HCT116 (cell line): ENCODE measurements around the gene ABCD1. TPM values are rescaled to one million over a fixed set of nuclear protein-coding genes. Genes with fewer than 3 reads are reported as not detected.

ENCODE experiments used
- ATAC-seq: fragments of 200-7000 bp; cut with Tn5 transposase; 2 replicates; pipeline ENCODE4 v1.9.1; 2020; ENCODE audit warnings: mild to moderate bottlenecking, moderate library complexity
- BruUV-seq: library from RNA; stranded (reverse); fragments of 400-500 nt; replicated peaks from 2 replicates; lab custom pipeline; 2021; lab: Mats Ljungman, UMichigan
- CTCF ChIA-PET: fragments of 300-600 bp; sonication (Branson Sonifier 250); formaldehyde crosslinking; loops from one replicate; lab custom pipeline; 2021; ENCODE audit warnings: antibody characterized with exemption; lab: Charles Lee
- POLR2A ChIA-PET: fragments of 300-600, 350-600 bp; sonication (Branson Sonifier 250); formaldehyde crosslinking; loops from one replicate; lab custom pipeline; 2021; ENCODE audit warnings: antibody characterized with exemption; lab: Charles Lee
- RAD21 ChIA-PET, 2 experiments: fragments of 300-600 bp; sonication (Branson Sonifier 250); formaldehyde crosslinking; loops; one replicate each; lab custom pipeline; 2023; ENCODE audit warnings: low total read pairs in 2 of 2; ENCODE audit not compliant: uncharacterized antibody in 2 of 2, unreplicated experiment in 2 of 2, low non-redundant PET in 1 of 2; lab: Charles Lee
- DNase-seq: peaks from one replicate; pipeline ENCODE4 v3.0.0-alpha.2; 2010; ENCODE audit warnings: low read depth, low spot score
- H2AFZ ChIP-seq: fragments of 200-600 bp; shearing (Covaris generic), sonication (generic); 2 replicates; pipeline ENCODE4 v1.6.1; 2017; ENCODE audit warnings: low read depth, mixed run types, mixed read lengths, antibody characterized with exemption, low read length; ENCODE audit not compliant: poor library complexity, severe bottlenecking
- H3K27ac ChIP-seq: 2 replicates; pipeline ENCODE4 v1.5.1; 2012; ENCODE audit warnings: low read depth, low read length
- H3K27me3 ChIP-seq: fragments of 200-600 bp; sonication (generic); 2 replicates; pipeline ENCODE4 v1.6.1; 2016; ENCODE audit warnings: mixed run types, low read length, mixed read lengths; ENCODE audit not compliant: insufficient read depth
- H3K36me3 ChIP-seq, 2 experiments: fragments of 200-500 bp in 1 of 2; fragments of 200-600 bp in 1 of 2; sonication (Bioruptor generic) in 1 of 2; sonication (generic) in 1 of 2; 2 replicates each; pipeline versions ENCODE4 v1.5.1 to v1.6.1; 2014 to 2016; ENCODE audit warnings: low read length in 2 of 2, inconsistent platforms in 1 of 2, mixed read lengths in 1 of 2, mixed run types in 1 of 2; ENCODE audit not compliant: insufficient read depth in 2 of 2, control insufficient read depth in 1 of 2
- H3K4me1 ChIP-seq, 2 experiments: fragments of 200-600 bp in 1 of 2; sonication (generic) in 1 of 2; 2 replicates each; pipeline versions ENCODE4 v1.5.1 to v1.6.1; 2012 to 2017; ENCODE audit warnings: low read length in 2 of 2, inconsistent platforms in 1 of 2, mild to moderate bottlenecking in 1 of 2, mixed read lengths in 1 of 2, mixed run types in 1 of 2, moderate library complexity in 1 of 2; ENCODE audit not compliant: insufficient read depth in 2 of 2, control insufficient read depth in 1 of 2
- H3K4me2 ChIP-seq: fragments of 200-600 bp; sonication (generic); 2 replicates; pipeline ENCODE4 v1.6.1; 2017; ENCODE audit warnings: mixed run types, low read length, mixed read lengths
- H3K4me3 ChIP-seq, 2 experiments: fragments of 200-600 bp in 1 of 2; sonication (generic) in 1 of 2; replicated peaks in 1 of 2; 2 replicates each; pipeline ENCODE4 v1.5.1; 2011 to 2016; ENCODE audit warnings: low read length in 2 of 2, control low read depth in 1 of 2, low read depth in 1 of 2, mild to moderate bottlenecking in 1 of 2, mixed read lengths in 1 of 2, mixed run types in 1 of 2
- H3K79me2 ChIP-seq: fragments of 200-600 bp; sonication (generic); 2 replicates; pipeline ENCODE4 v1.6.1; 2017; ENCODE audit warnings: mild to moderate bottlenecking, mixed run types, low read length, moderate library complexity, mixed read lengths; ENCODE audit not compliant: insufficient read depth
- H3K9ac ChIP-seq: fragments of 200-600 bp; sonication (generic); 2 replicates; pipeline ENCODE4 v1.6.1; 2016; ENCODE audit warnings: low read length, mixed read lengths
- H3K9me2 ChIP-seq: fragments of 200-600 bp; sonication (generic), shearing (Covaris generic); 2 replicates; pipeline ENCODE4 v1.6.1; 2017; ENCODE audit warnings: mixed run types, mild to moderate bottlenecking, moderate library complexity; ENCODE audit not compliant: insufficient read depth
- H3K9me3 ChIP-seq, 2 experiments: fragments of 200-500 bp in 1 of 2; fragments of 200-600 bp in 1 of 2; sonication (Bioruptor generic) in 1 of 2; sonication (generic) in 1 of 2; 2 replicates each; pipeline ENCODE4 v1.6.1; 2014 to 2017; ENCODE audit warnings: low read length in 2 of 2, mixed read lengths in 2 of 2, inconsistent platforms in 1 of 2, low read depth in 1 of 2, mild to moderate bottlenecking in 1 of 2, mixed run types in 1 of 2, moderate library complexity in 1 of 2; ENCODE audit not compliant: control insufficient read depth in 1 of 2, insufficient read depth in 1 of 2
- H4K20me1 ChIP-seq: fragments of 200-600 bp; sonication (generic), shearing (Covaris generic); 2 replicates; pipeline ENCODE4 v1.6.1; 2017; ENCODE audit warnings: mixed run types, mild to moderate bottlenecking, moderate library complexity; ENCODE audit not compliant: insufficient read depth
- CEBPB ChIP-seq: IDR thresholded peaks from 2 replicates; pipeline ENCODE4 v1.6.1; 2012; ENCODE audit warnings: low read depth
- EZH2 ChIP-seq: fragments of 200-600 bp; sonication (generic); IDR thresholded peaks from 2 replicates; pipeline ENCODE4 v1.6.1; 2017; ENCODE audit warnings: antibody characterized with exemption, mixed run types
- REST ChIP-seq: IDR thresholded peaks from 2 replicates; pipeline ENCODE4 v1.6.1; 2012; ENCODE audit warnings: low read depth
- intact Hi-C: fragments of 100-400 bp; cut with micrococcal nuclease; formaldehyde crosslinking; loops from 2 replicates; pipeline ENCODE4 v1.10.0; 2022
- total RNA-seq: library from RNA; stranded (reverse); gene quantifications from one replicate; pipeline ENCODE4 v1.2.1, GENCODE V29; 2021; ENCODE audit not compliant: unreplicated experiment
- TF ChIP-seq, protein P1 (sequence below), 3 experiments: fragments of 200-600 bp in 1 of 3; sonication (generic) in 1 of 3; IDR thresholded peaks in 2 of 3; conservative IDR thresholded peaks in 1 of 3; 2 replicates each; pipeline ENCODE4 v1.5.1; 2012 to 2017; ENCODE audit warnings: low read depth in 2 of 3, low read length in 2 of 3, antibody characterized with exemption in 1 of 3, borderline replicate concordance in 1 of 3, control low read depth in 1 of 3, mild to moderate bottlenecking in 1 of 3, mixed read lengths in 1 of 3, mixed run types in 1 of 3, moderate library complexity in 1 of 3; ENCODE audit not compliant: insufficient read depth in 1 of 3

ABCD1 gene
- total RNA-seq, 1 experiment from 2014 or later = 7.1 TPM

DNA sequence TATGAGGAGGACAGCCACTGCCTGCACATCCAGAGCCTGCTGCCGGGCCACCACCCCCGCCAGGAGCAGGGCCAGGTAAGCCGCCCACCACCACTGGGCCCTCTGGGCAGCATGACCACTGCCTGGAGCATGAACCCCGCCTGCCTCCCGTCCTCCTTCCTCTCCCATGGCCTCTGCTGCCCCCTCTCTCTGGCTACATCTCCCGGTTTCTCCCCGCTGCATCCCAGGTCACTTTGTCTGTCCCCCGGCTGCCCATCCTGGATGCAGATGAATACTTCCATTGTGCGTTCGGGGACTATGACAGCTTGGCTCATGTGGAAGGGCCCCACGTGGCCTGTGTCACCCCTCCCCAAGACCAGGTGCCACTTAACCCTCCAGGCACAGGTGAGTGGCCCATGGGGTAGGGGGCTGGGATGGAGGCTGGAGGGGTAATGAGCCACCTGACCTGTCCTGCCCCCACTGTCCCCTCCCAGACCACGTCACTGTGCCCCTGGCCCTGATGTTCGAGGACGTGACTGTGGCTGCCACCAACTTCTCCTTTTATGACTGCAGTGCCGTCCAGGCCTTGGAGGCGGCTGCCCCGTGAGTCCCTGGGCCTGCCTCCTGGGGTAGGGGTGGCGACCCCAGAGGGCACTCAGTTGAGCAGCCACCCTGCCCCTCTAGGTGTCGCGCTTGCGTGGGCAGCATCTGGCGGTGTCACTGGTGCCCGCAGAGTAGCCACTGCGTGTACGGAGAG, 45.4 kb downstream of the ABCD1 start:
- H3K4me2 ChIP-seq = no peak overlapping the region
- H3K27me3 ChIP-seq = no peaks in the 10 kb centered on the region
- H3K9me3 ChIP-seq = no peaks in the 10 kb centered on the region
- DNase-seq (no peak), ATAC-seq (no peak)
- intact Hi-C loops = no loop called here
- POLR2A ChIA-PET = no interaction called here
- RAD21 ChIA-PET = no interaction called here
- no peak overlapping the region for H3K9ac ChIP-seq
- H2AFZ ChIP-seq = no peak overlapping the region
- TF ChIP-seq REST (no peak), CEBPB (no peak), EZH2 (no peak)
- TF ChIP-seq, protein P1, sequence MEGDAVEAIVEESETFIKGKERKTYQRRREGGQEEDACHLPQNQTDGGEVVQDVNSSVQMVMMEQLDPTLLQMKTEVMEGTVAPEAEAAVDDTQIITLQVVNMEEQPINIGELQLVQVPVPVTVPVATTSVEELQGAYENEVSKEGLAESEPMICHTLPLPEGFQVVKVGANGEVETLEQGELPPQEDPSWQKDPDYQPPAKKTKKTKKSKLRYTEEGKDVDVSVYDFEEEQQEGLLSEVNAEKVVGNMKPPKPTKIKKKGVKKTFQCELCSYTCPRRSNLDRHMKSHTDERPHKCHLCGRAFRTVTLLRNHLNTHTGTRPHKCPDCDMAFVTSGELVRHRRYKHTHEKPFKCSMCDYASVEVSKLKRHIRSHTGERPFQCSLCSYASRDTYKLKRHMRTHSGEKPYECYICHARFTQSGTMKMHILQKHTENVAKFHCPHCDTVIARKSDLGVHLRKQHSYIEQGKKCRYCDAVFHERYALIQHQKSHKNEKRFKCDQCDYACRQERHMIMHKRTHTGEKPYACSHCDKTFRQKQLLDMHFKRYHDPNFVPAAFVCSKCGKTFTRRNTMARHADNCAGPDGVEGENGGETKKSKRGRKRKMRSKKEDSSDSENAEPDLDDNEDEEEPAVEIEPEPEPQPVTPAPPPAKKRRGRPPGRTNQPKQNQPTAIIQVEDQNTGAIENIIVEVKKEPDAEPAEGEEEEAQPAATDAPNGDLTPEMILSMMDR (IDR thresholded peaks at IDR 0.05 in 2 of 3, conservative IDR thresholded peaks at IDR 0.05 in 1 of 3; ENCODE audit: borderline replicate concordance in 1 of 3, insufficient read depth in 1 of 3, low read depth in 2 of 3, low read length in 2 of 3) = no peak
- H3K9me2 ChIP-seq = no peaks in the 10 kb centered on the region
- no peak overlapping the region for H3K4me3 ChIP-seq
- no peaks in the 10 kb centered on the region for H4K20me1 ChIP-seq
- no peaks in the 10 kb centered on the region for H3K36me3 ChIP-seq
- H3K79me2 ChIP-seq = no peaks in the 10 kb centered on the region
- H3K4me1 ChIP-seq = no peaks in the 10 kb centered on the region; a peak in 1 of 4 replicates
- CTCF ChIA-PET = no interaction called here
- BruUV-seq = no TSS peak
- no peak overlapping the region for H3K27ac ChIP-seq
